Measurements from ENCODE around the gene SUN3.

SUN3 gene

DNA sequence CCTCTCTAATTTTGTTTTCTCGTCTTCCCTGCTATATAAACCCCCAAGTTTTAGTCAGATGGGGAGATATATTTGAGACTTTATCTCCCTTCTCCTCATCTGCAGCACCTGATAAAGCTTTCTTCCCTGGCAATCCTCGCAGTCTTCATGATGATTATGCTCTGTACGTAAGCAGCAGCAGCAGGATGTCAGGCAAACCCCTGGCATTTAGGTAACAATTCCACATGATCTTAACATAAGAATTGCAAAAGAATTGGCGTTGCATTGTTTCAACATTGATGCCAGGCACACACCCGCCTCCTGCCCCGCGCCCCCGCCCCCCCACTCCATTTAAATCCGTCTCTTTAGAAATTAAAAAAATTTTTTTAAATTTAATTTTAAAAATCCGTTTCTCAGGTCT is 86.8 kb downstream of the SUN3 start:
- no peak for DNase-seq (ENCODE audit: low read depth)
- H3K4me3 ChIP-seq (ENCODE audit: low read depth, low read length), result no peak overlapping the region
- TF ChIP-seq MYC (IDR thresholded peaks at IDR 0.05; ENCODE audit: low read depth, low read length), result no peak
- no peak for TF ChIP-seq POLR2A (IDR thresholded peaks at IDR 0.05; ENCODE audit: extremely low read depth, insufficient read length)
- TF ChIP-seq, protein P1, sequence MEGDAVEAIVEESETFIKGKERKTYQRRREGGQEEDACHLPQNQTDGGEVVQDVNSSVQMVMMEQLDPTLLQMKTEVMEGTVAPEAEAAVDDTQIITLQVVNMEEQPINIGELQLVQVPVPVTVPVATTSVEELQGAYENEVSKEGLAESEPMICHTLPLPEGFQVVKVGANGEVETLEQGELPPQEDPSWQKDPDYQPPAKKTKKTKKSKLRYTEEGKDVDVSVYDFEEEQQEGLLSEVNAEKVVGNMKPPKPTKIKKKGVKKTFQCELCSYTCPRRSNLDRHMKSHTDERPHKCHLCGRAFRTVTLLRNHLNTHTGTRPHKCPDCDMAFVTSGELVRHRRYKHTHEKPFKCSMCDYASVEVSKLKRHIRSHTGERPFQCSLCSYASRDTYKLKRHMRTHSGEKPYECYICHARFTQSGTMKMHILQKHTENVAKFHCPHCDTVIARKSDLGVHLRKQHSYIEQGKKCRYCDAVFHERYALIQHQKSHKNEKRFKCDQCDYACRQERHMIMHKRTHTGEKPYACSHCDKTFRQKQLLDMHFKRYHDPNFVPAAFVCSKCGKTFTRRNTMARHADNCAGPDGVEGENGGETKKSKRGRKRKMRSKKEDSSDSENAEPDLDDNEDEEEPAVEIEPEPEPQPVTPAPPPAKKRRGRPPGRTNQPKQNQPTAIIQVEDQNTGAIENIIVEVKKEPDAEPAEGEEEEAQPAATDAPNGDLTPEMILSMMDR (IDR thresholded peaks at IDR 0.05; ENCODE audit: low read depth, low read length), result no peak
- TF ChIP-seq, protein P2, sequence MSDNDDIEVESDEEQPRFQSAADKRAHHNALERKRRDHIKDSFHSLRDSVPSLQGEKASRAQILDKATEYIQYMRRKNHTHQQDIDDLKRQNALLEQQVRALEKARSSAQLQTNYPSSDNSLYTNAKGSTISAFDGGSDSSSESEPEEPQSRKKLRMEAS (IDR thresholded peaks at IDR 0.05; ENCODE audit: low read depth, low read length), result no peak

DNA sequence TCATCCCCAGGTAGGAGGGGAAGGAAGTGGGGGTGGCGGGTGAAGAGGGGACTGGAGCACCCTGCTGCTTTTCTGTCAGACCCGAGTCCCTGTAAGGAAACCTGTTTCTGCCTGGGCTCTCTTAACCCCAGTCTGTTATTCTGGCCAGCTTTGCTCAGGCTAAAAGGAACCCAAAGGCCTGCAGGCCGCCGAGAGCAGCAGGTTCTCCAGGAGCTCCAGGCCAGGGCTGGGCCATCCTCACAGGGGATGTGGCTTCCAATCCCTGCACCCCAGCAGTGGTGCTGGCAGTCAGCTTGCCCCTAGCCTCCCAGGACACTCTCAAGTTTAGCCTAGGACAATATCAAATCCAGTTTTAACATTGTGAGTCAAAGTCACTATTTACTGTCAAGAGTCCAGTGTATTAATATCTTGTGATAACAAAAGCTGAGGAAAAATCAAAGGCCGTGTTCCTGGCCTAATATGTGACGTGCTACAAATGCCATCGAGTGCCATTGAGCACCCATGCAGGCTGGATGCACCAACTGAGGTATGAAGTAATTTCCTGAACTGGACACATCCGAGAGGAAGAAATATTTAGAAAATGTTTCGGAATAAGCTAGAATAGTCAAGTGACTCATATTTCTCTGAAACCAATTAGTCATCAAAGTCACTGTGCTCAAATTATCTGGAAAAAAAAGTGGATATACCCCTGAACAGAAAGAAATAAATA is 87.6 kb downstream of the SUN3 start:
- TF ChIP-seq, protein P2 (IDR thresholded peaks at IDR 0.05; ENCODE audit: low read depth, low read length), result no peak
- TF ChIP-seq MYC (IDR thresholded peaks at IDR 0.05; ENCODE audit: low read depth, low read length) (no peak), POLR2A (IDR thresholded peaks at IDR 0.05; ENCODE audit: extremely low read depth, insufficient read length) (no peak)
- TF ChIP-seq, protein P1 (IDR thresholded peaks at IDR 0.05; ENCODE audit: low read depth, low read length), result no peak
- no peak overlapping the region for H3K4me3 ChIP-seq (ENCODE audit: low read depth, low read length)
- no peak for DNase-seq (ENCODE audit: low read depth)

DNA sequence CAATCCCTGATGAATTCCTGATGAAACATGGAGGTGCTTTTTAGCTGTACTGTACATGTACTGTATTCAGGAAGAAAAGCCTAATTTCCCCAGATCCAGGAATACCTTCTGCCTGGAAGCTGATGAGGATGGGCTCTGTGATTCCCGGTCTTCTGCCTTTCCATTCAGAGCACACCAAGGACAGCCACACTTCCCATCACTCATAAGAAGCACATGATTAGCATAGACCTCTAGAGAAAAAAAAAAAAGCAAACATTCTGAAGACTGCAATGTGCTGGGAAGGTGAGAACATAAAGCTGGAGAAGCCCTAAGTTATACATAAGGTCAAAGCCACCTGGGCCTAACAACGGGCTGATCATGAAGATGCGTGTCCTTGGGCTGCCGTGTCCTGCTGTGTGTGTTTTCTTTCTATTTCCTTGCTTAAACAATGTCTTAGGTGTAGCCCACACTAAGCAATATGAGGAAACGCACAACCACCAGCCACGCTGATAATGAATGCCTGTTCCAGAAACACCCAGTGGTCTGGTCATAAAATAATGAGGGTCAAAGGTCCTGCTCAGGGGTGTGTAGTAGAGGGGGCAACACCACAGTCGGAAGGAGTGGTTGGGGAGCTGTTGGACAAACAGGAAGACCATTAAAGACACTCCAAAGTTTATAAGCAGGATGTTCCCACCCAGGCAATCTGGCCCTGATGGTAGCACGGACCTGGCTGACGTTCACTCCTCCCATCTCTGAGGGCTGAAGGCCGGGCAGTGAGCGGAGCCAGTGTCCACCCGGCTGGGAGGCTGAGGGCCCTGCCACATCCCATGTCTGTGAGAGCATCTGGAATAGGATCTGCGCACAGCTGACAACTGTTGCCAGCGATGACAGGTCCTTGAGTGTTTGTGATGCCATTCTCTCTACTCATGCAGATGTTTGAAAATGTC is 88.6 kb downstream of the SUN3 start:
- no peak overlapping the region for H3K4me3 ChIP-seq (ENCODE audit: low read depth, low read length)
- DNase-seq (ENCODE audit: low read depth), result no peak
- no peak for TF ChIP-seq MYC (IDR thresholded peaks at IDR 0.05; ENCODE audit: low read depth, low read length)
- TF ChIP-seq, protein P2 (IDR thresholded peaks at IDR 0.05; ENCODE audit: low read depth, low read length), result no peak
- no peak for TF ChIP-seq POLR2A (IDR thresholded peaks at IDR 0.05; ENCODE audit: extremely low read depth, insufficient read length)
- TF ChIP-seq, protein P1 (IDR thresholded peaks at IDR 0.05; ENCODE audit: low read depth, low read length), result no peak

DNA sequence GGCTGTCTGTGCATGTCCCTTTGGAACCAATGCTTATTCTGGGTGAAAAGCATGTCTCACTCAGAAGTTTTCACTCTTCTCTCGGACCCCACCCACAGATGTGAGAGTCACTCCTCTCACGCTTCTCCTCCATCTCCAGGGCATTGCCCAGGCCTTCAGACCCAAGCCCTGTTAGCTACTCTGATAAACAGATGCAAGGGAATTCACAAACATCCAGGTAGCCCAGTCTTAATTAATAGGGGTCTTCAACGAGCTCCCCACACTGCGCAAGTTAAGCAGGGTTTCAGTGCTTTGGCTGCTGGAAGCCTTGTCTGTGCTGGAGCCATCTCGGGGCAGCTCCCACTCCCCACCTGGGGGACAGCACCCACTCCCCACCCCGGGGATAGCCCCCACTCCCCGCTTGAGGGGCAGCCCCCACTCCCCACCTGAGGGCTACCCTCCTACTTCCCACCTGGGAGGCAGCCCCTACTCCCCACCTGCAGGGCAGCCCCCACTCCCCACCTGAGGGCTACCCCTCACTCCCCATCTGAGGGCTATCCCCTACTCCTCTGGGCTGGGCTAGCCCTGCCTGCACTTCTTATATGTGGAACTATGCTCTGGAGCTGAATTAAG is 89.4 kb downstream of the SUN3 start:
- DNase-seq (ENCODE audit: low read depth), result no peak

More for the DNA sequence above, 89.4 kb downstream of the SUN3 start:
- TF ChIP-seq POLR2A (IDR thresholded peaks at IDR 0.05; ENCODE audit: extremely low read depth, insufficient read length) (no peak), MYC (IDR thresholded peaks at IDR 0.05; ENCODE audit: low read depth, low read length) (no peak)
- TF ChIP-seq, protein P2 (IDR thresholded peaks at IDR 0.05; ENCODE audit: low read depth, low read length), result no peak
- TF ChIP-seq, protein P1 (IDR thresholded peaks at IDR 0.05; ENCODE audit: low read depth, low read length), result no peak
- no peak overlapping the region for H3K4me3 ChIP-seq (ENCODE audit: low read depth, low read length)

All from NB4 (cell line).